ENCODE data around the gene NOP14.

DNA sequence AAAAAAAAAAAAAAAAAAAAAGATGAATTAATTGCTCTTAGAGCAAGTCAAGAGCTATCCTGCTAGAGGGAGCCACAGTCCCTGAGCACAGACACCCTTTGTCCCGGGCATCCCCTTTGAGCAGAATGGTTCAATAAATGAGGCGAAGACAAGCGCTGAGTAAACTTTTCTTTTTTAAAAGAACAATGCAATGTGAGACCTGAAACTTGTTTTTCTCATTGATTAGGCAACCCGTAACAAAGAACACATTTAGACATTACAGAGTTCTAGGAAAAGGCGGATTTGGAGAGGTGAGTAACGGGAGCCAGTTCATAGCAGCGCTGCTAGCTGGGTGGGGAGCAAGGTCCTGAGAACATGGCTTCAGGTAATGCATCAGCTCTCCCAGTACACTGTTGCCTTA is 46.2 kb upstream of the NOP14 start:
- TF ChIP-seq POLR2A (IDR thresholded peaks at IDR 0.05; ENCODE audit: low read length) (no peak), GATA1 (IDR thresholded peaks at IDR 0.05; ENCODE audit: low read depth, low read length) (no peak)

Measured in erythroblast (primary cell).